ENCODE measurements around the gene SDCBP2.

- no peak for TF ChIP-seq TAF1 (IDR thresholded peaks at IDR 0.05; ENCODE audit: low read depth, low read length)
- no peak for TF ChIP-seq POLR2A (IDR thresholded peaks at IDR 0.05; ENCODE audit: low read depth, low read length)
Measured at GRCh38 chr20:1360094-1360846, 31.3 kb upstream of the SDCBP2 start.
